Panc1 (cell line): ENCODE measurements around the gene P2RX1.

Experiments used
- POLR2AphosphoS5 ChIP-seq: IDR thresholded peaks from 2 replicates; pipeline ENCODE4 v1.6.1; 2012; ENCODE audit warnings: mild to moderate bottlenecking, low read depth, low read length, moderate library complexity
- REST ChIP-seq, 2 experiments: IDR thresholded peaks; 2 replicates each; pipeline ENCODE4 v1.6.1; 2011 to 2012; ENCODE audit warnings: low read depth in 2 of 2, control low read depth in 1 of 2, low read length in 1 of 2, mild to moderate bottlenecking in 1 of 2, moderate library complexity in 1 of 2; ENCODE audit not compliant: insufficient read depth in 1 of 2
- TF ChIP-seq, protein P1 (sequence below): fragments of 450-650 bp; IDR thresholded peaks from 2 replicates; pipeline ENCODE4 v1.5.1; 2017; ENCODE audit warnings: mild to moderate bottlenecking

DNA sequence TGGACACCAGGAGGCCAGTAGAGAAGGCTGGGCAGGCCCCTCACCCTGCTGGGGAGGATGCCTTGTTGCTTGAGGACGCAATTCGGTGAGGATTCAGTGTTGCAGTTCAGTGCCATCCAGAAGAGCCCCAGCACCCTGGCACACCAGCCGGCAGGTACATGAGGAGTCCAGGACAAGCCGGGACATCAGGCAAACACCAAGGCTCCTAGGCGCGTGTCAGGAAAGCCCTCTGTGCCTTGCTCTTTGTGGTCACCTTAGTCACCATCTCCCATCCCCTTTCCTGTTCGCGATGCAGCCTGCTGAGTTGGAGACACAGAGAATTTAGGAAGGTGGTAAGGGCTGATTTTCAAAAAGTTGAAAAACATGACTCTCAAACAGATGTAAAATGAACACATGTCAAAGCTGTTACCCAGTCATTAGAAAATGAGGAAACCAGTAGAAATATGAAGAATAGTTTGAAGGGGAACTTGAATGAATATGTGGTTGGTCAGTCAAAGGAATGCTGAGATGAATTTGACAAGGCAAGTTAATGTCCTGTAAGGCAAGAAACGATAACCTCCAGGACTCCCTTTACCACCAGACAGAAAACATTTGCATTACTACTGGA, 67.9 kb downstream of the P2RX1 start:
- TF ChIP-seq, protein P1, sequence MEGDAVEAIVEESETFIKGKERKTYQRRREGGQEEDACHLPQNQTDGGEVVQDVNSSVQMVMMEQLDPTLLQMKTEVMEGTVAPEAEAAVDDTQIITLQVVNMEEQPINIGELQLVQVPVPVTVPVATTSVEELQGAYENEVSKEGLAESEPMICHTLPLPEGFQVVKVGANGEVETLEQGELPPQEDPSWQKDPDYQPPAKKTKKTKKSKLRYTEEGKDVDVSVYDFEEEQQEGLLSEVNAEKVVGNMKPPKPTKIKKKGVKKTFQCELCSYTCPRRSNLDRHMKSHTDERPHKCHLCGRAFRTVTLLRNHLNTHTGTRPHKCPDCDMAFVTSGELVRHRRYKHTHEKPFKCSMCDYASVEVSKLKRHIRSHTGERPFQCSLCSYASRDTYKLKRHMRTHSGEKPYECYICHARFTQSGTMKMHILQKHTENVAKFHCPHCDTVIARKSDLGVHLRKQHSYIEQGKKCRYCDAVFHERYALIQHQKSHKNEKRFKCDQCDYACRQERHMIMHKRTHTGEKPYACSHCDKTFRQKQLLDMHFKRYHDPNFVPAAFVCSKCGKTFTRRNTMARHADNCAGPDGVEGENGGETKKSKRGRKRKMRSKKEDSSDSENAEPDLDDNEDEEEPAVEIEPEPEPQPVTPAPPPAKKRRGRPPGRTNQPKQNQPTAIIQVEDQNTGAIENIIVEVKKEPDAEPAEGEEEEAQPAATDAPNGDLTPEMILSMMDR, result no peak
- TF ChIP-seq POLR2AphosphoS5 (no peak), REST (IDR thresholded peaks at IDR 0.05; ENCODE audit: insufficient read depth in 1 of 2, low read depth in 2 of 2, low read length in 1 of 2) (no peak)
